ENCODE data around the gene CPLX1. TPM values are rescaled to one million over a fixed set of nuclear protein-coding genes. Genes with fewer than 3 reads are reported as not detected.
"Not testable (repeated sequence)": the region's sequence is repeated elsewhere in the genome, so short reads cannot be mapped to it uniquely, and the experiment has no call there.

Gene CPLX1
- polyA plus RNA-seq, 1 donor (not counting 4 experiments of a cell fraction or from before 2014, with no cell fraction given), result 0.04 TPM

DNA sequence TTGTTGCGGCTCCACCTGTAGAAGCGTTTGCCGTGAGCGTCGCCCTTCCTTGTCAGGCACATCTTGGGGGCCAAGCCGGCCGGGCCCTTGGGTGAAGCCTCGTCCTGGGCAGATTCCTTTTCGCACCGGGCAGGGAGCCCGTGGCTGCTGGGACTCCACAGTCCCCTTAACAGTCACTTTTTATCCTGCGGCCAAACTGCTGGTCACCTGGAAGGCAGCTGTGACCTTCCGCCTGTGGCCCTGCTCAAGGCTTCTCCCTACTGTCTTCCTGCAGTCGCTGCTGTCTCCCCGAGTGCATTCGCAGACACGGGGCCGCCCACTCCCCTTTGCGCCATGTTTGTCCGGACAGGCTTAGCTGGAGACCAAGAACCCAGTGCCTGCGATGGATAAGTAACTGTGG is 65.3 kb downstream of the CPLX1 start:
- Histone ChIP-seq H3K79me2 (ENCODE audit: control insufficient read depth, insufficient read depth, low read length) (no peaks in the 10 kb centered on the region), H4K20me1 (ENCODE audit: control insufficient read depth, extremely low read depth, insufficient read depth, low read length) (peaks cover 18% of the 10 kb centered on the region), H2AFZ (ENCODE audit: control insufficient read depth, low read length) (no peak overlapping the region), H3K9me3 (ENCODE audit: control insufficient read depth, low read depth, low read length) (no peaks in the 10 kb centered on the region), H3K27me3 (ENCODE audit: control insufficient read depth, extremely low read depth, insufficient read depth, low read length) (no peaks in the 10 kb centered on the region), H3K9ac (ENCODE audit: control insufficient read depth, extremely low read depth, insufficient read depth, low read length) (no peak overlapping the region), H3K9me1 (ENCODE audit: control insufficient read depth, extremely low read depth, insufficient read depth, low read length) (no peaks in the 10 kb centered on the region), H3K4me2 (ENCODE audit: control insufficient read depth, extremely low read depth, insufficient read depth, low read depth, low read length) (no peak overlapping the region), H3K27ac (ENCODE audit: control insufficient read depth, insufficient read depth, low read length) (no peak overlapping the region), H3K36me3 (ENCODE audit: control insufficient read depth in 2 of 2, extremely low read depth in 1 of 2, insufficient read depth in 2 of 2, low read length in 2 of 2) (peaks cover 21% of the 10 kb centered on the region in 2 experiments), H3K4me1 (ENCODE audit: control insufficient read depth, extremely low read depth, insufficient read depth, low read length) (peaks cover 5% of the 10 kb centered on the region), H3K4me3 (ENCODE audit: control insufficient read depth in 2 of 3, extremely low read depth in 1 of 3, insufficient read depth in 2 of 3, low read depth in 1 of 3, low read length in 3 of 3) (no peak overlapping the region)
- dilution Hi-C loops (cut with MboI; ENCODE audit: extremely low pct_ligation_motif_present, low sequenced_read_pairs), result no loop called here
- DNase-seq (ENCODE audit: low read depth, low spot score), result no peak
- TF ChIP-seq EZH2 (IDR thresholded peaks at IDR 0.05; ENCODE audit: low read length), result no peak
- TF ChIP-seq, protein P1, sequence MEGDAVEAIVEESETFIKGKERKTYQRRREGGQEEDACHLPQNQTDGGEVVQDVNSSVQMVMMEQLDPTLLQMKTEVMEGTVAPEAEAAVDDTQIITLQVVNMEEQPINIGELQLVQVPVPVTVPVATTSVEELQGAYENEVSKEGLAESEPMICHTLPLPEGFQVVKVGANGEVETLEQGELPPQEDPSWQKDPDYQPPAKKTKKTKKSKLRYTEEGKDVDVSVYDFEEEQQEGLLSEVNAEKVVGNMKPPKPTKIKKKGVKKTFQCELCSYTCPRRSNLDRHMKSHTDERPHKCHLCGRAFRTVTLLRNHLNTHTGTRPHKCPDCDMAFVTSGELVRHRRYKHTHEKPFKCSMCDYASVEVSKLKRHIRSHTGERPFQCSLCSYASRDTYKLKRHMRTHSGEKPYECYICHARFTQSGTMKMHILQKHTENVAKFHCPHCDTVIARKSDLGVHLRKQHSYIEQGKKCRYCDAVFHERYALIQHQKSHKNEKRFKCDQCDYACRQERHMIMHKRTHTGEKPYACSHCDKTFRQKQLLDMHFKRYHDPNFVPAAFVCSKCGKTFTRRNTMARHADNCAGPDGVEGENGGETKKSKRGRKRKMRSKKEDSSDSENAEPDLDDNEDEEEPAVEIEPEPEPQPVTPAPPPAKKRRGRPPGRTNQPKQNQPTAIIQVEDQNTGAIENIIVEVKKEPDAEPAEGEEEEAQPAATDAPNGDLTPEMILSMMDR (optimal IDR thresholded peaks at IDR 0.05 in 1 of 3, IDR thresholded peaks at IDR 0.05 in 1 of 3, conservative IDR thresholded peaks at IDR 0.05 in 1 of 3; ENCODE audit: extremely low read depth in 1 of 3, insufficient read depth in 2 of 3, low read length in 3 of 3), result no peak
- no peak for FAIRE-seq

DNA sequence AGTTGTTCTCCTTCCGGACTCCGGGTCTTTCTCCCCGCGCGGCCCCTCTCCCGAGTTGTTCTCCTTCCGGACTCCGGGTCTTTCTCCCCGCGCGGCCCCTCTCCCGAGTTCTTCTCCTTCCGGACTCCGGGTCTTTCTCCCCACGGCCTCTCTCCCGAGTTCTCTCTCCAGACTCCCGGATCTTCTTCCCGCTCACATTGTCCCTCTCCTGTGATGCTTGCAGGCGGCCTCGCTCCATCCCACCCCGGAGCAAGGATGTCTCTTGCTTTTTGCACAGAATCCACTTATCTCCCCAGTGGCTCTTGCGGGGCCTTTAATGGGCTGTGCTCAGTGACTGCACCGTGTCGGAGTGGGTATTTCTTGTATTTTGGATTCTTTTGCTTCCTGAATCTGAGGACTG is 66.1 kb downstream of the CPLX1 start:
- H3K4me1 ChIP-seq (ENCODE audit: control insufficient read depth, extremely low read depth, insufficient read depth, low read length); DNase-seq (ENCODE audit: low read depth, low spot score); H3K9me1 ChIP-seq (ENCODE audit: control insufficient read depth, extremely low read depth, insufficient read depth, low read length); H3K9ac ChIP-seq (ENCODE audit: control insufficient read depth, extremely low read depth, insufficient read depth, low read length); H3K79me2 ChIP-seq (ENCODE audit: control insufficient read depth, insufficient read depth, low read length); H3K27me3 ChIP-seq (ENCODE audit: control insufficient read depth, extremely low read depth, insufficient read depth, low read length); H2AFZ ChIP-seq (ENCODE audit: control insufficient read depth, low read length); FAIRE-seq; H3K9me3 ChIP-seq (ENCODE audit: control insufficient read depth, low read depth, low read length); H3K4me3 ChIP-seq (ENCODE audit: control insufficient read depth in 2 of 3, extremely low read depth in 1 of 3, insufficient read depth in 2 of 3, low read depth in 1 of 3, low read length in 3 of 3); H3K4me2 ChIP-seq (ENCODE audit: control insufficient read depth, extremely low read depth, insufficient read depth, low read depth, low read length); dilution Hi-C loops (cut with MboI; ENCODE audit: extremely low pct_ligation_motif_present, low sequenced_read_pairs); H3K27ac ChIP-seq (ENCODE audit: control insufficient read depth, insufficient read depth, low read length): not testable (repeated sequence)
- peaks cover 19 to 22% of the 10 kb centered on the region in 2 experiments for H3K36me3 ChIP-seq (ENCODE audit: control insufficient read depth in 2 of 2, extremely low read depth in 1 of 2, insufficient read depth in 2 of 2, low read length in 2 of 2)
- peaks cover 12% of the 10 kb centered on the region for H4K20me1 ChIP-seq (ENCODE audit: control insufficient read depth, extremely low read depth, insufficient read depth, low read length)

DNA sequence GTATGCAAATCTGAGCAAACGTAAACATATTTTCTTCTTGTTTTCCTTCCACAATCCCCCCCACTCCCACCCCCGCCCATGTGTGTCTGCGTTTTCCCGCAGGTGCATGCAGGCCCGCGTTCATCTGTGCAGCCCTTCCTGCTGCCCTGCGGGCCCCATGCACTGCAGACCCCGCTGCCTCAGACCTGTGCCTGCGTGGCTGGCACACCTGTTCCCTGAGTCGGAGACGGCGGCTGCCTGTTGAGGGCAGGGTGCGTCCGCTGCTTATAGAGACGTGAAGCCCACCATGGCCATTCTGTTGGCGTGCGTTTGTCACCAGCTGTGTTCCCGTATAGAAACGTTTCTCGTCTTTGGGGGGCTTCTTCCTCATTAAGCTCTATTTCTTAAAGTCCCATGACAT is 68.8 kb downstream of the CPLX1 start:
- dilution Hi-C loops (cut with MboI; ENCODE audit: extremely low pct_ligation_motif_present, low sequenced_read_pairs), result no loop called here
- Histone ChIP-seq H3K36me3 (ENCODE audit: control insufficient read depth in 2 of 2, extremely low read depth in 1 of 2, insufficient read depth in 2 of 2, low read length in 2 of 2) (peaks cover 7 to 28% of the 10 kb centered on the region in 2 experiments), H4K20me1 (ENCODE audit: control insufficient read depth, extremely low read depth, insufficient read depth, low read length) (no peaks in the 10 kb centered on the region)

More for the DNA sequence above, 68.8 kb downstream of the CPLX1 start:
- no peak for FAIRE-seq
- Histone ChIP-seq H2AFZ (ENCODE audit: control insufficient read depth, low read length) (no peak overlapping the region), H3K4me2 (ENCODE audit: control insufficient read depth, extremely low read depth, insufficient read depth, low read depth, low read length) (no peak overlapping the region), H3K9me1 (ENCODE audit: control insufficient read depth, extremely low read depth, insufficient read depth, low read length) (no peaks in the 10 kb centered on the region), H3K9ac (ENCODE audit: control insufficient read depth, extremely low read depth, insufficient read depth, low read length) (no peak overlapping the region), H3K4me3 (ENCODE audit: control insufficient read depth in 2 of 3, extremely low read depth in 1 of 3, insufficient read depth in 2 of 3, low read depth in 1 of 3, low read length in 3 of 3) (no peak overlapping the region), H3K27me3 (ENCODE audit: control insufficient read depth, extremely low read depth, insufficient read depth, low read length) (no peaks in the 10 kb centered on the region), H3K79me2 (ENCODE audit: control insufficient read depth, insufficient read depth, low read length) (peaks cover 6% of the 10 kb centered on the region), H3K27ac (ENCODE audit: control insufficient read depth, insufficient read depth, low read length) (no peak overlapping the region), H3K4me1 (ENCODE audit: control insufficient read depth, extremely low read depth, insufficient read depth, low read length) (no peaks in the 10 kb centered on the region), H3K9me3 (ENCODE audit: control insufficient read depth, low read depth, low read length) (no peaks in the 10 kb centered on the region)
- no peak for DNase-seq (ENCODE audit: low read depth, low spot score)
- TF ChIP-seq, protein P1 (optimal IDR thresholded peaks at IDR 0.05 in 1 of 3, IDR thresholded peaks at IDR 0.05 in 1 of 3, conservative IDR thresholded peaks at IDR 0.05 in 1 of 3; ENCODE audit: extremely low read depth in 1 of 3, insufficient read depth in 2 of 3, low read length in 3 of 3), result no peak
- no peak for TF ChIP-seq EZH2 (IDR thresholded peaks at IDR 0.05; ENCODE audit: low read length)

All from keratinocyte (primary cell).